Measurements from ENCODE around the gene CROCC2. TPM values are rescaled to one million over a fixed set of nuclear protein-coding genes. Genes with fewer than 3 reads are reported as not detected.

CROCC2 gene
- total RNA-seq, 1 donor from 2014 or later: not detected

- H3K4me3 ChIP-seq (ENCODE audit: low read depth, low read length): no peak overlapping the region
- no peak for TF ChIP-seq CTCF (IDR thresholded peaks at IDR 0.05; ENCODE audit: insufficient read depth, low read length, poor library complexity, severe bottlenecking)
- no peak for DNase-seq (ENCODE audit: low read depth)
- H3K36me3 ChIP-seq (ENCODE audit: control insufficient read depth, insufficient read depth, low read length): no peaks in the 10 kb centered on the region
- H3K27me3 ChIP-seq (ENCODE audit: control insufficient read depth, insufficient read depth, low read length): peaks cover 29% of the 10 kb centered on the region
Measured at GRCh38 chr2:240902615-240903041, 3.5 kb upstream of the CROCC2 start.

- Histone ChIP-seq H3K4me3 (ENCODE audit: low read depth, low read length) (no peak overlapping the region), H3K27me3 (ENCODE audit: control insufficient read depth, insufficient read depth, low read length) (peaks cover 29% of the 10 kb centered on the region), H3K36me3 (ENCODE audit: control insufficient read depth, insufficient read depth, low read length) (no peaks in the 10 kb centered on the region)
- no peak for TF ChIP-seq CTCF (IDR thresholded peaks at IDR 0.05; ENCODE audit: insufficient read depth, low read length, poor library complexity, severe bottlenecking)
- no peak for DNase-seq (ENCODE audit: low read depth)
Measured at GRCh38 chr2:240903191-240904060, 2.7 kb upstream of the CROCC2 start.

GRCh38 chr2:240904216-240905175 is 1.6 kb upstream of the CROCC2 start:
- no peak for DNase-seq (ENCODE audit: low read depth)

GRCh38 chr2:240905176-240905781 is 857 bp upstream of the CROCC2 start:
- DNase-seq (ENCODE audit: low read depth): no peak
- Histone ChIP-seq H3K27me3 (ENCODE audit: control insufficient read depth, insufficient read depth, low read length) (peaks cover 30% of the 10 kb centered on the region), H3K36me3 (ENCODE audit: control insufficient read depth, insufficient read depth, low read length) (no peaks in the 10 kb centered on the region), H3K4me3 (ENCODE audit: low read depth, low read length) (no peak overlapping the region)
- no peak for TF ChIP-seq CTCF (IDR thresholded peaks at IDR 0.05; ENCODE audit: insufficient read depth, low read length, poor library complexity, severe bottlenecking)

More at GRCh38 chr2:240904216-240905175, 1.6 kb upstream of the CROCC2 start:
- Histone ChIP-seq H3K36me3 (ENCODE audit: control insufficient read depth, insufficient read depth, low read length) (no peaks in the 10 kb centered on the region), H3K4me3 (ENCODE audit: low read depth, low read length) (no peak overlapping the region), H3K27me3 (ENCODE audit: control insufficient read depth, insufficient read depth, low read length) (peaks cover 27% of the 10 kb centered on the region)
- no peak for TF ChIP-seq CTCF (IDR thresholded peaks at IDR 0.05; ENCODE audit: insufficient read depth, low read length, poor library complexity, severe bottlenecking)

- no peak for TF ChIP-seq CTCF (IDR thresholded peaks at IDR 0.05; ENCODE audit: insufficient read depth, low read length, poor library complexity, severe bottlenecking)
Measured at GRCh38 chr2:240906911-240907590, 915 bp downstream of the CROCC2 start.

More at GRCh38 chr2:240906911-240907590, 915 bp downstream of the CROCC2 start:
- H3K36me3 ChIP-seq (ENCODE audit: control insufficient read depth, insufficient read depth, low read length): no peaks in the 10 kb centered on the region
- no peak overlapping the region for H3K4me3 ChIP-seq (ENCODE audit: low read depth, low read length)
- DNase-seq (ENCODE audit: low read depth): no peak
- H3K27me3 ChIP-seq (ENCODE audit: control insufficient read depth, insufficient read depth, low read length): peaks cover 30% of the 10 kb centered on the region
